HG03354 (cell line): Measurements from ENCODE around the gene CNNM1.

Experiments
- ATAC-seq: cut with Tn5 transposase; IDR thresholded peaks from one replicate; pipeline ENCODE4 v1.9.1; 2021; ENCODE audit warnings: mild to moderate bottlenecking; ENCODE audit not compliant: unreplicated experiment, poor library complexity, severe bottlenecking

The CNNM1 gene

DNA sequence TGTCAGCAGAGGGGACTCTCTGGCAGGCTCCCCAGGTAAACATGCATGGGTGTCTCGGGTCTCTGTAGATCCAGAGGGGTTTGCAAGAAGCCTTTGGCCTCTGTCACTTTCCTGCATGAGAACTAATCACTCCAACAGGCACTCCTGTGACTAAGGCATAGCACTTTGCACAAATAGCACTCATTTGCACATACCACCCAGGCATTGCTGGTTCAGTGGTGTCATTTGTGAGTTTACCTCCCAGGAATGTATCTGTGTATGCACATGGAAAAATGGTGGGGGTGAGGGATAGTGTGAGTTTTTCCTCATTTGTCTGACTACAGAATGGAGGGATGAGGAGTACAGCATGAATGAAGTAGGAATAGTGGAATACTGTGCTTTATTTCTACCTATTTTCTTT lies 39.5 kb downstream of the CNNM1 start:
- no peak for ATAC-seq

DNA sequence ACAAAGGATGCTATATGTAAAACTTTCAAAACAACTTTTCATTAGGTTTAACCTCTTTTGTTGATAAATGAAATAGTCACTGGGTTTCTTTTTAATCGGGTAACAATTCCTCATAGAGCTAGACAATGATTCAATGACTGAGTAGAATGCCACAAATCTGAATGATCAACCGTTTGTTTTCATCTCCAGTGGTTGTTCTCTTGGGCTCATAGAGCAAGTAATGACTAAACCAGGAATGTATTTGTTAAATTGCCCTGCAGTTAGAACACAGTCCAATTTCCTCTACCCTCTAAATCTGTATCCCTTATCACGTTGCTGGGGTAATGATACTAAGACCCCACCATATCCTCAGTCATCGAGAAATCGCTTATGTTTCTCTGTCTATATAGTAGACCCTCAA lies 40.0 kb downstream of the CNNM1 start:
- no peak for ATAC-seq

GRCh38 chr10:99369551-99369950 lies 40.4 kb downstream of the CNNM1 start:
- no peak for ATAC-seq

DNA sequence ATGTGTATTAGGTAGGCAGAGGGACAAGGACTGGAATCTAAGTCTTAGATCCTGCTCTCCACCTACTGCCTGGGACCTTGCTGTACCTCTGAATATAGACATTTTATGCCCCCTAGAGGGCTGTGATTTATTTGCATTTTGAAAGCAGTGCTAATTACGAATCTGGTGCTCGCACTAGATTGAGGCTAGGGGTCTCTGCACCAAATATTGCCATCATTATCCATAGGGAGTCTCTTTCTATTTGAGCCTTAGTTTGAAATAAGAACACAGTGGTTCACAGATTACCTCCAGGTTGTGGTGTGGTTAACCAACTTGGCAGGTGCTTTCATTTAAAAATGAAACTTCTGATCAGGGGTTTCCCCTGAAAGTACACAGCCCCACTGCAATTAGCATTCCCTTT lies 41.8 kb downstream of the CNNM1 start:
- ATAC-seq, result peak; percentile 89

DNA sequence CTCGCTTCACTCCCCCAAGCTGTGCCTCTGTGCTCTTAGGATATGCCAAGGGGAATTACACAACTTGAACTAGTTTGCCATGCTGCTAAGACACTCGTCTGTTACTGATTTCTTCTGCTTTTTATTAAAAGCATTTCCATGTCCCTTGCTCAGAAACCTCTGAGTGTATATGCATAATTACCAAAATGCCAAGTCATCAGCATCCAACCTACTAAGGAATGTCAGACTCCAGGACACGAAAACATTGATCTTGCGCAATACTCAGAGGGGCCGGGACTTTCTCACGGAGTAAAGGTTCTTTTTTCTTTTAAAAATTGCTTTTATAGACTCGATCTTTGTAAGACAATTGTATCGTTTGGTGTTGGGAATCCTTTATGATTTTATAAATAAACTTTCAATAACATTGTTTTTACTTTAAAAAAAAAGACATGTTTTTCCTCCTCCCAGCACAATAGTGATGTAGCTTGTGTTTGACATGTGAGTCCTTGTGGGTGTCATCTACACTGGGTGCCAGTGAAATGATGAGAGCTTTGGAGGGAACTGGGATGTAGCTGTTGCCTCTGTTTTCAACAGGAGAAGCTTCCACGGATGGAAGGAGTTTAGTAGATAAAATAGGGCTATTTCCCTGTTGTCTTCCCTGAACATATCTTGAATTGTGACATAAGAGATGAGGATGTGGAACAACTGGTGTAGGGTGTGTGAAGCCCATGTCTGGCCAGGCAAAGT lies 43.6 kb downstream of the CNNM1 start:
- no peak for ATAC-seq

DNA sequence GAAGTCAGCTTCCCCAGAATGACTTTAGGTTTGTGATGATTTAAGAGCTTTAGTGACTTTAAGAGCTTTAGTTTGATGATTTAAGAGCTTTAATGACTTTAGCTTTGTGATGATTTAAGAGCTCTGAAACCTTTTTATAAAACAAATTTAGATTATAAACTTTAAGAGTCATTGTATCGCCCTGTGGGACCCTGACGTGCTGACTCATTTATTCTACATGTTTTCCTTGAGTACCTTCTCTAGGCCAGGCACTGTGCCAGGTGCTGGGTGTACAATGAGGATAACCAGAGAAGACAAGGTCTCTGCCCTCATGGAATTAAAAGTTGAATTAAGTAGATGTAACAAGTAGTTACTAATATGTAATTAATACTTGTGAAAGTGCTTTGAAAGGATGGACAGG lies 45.4 kb downstream of the CNNM1 start:
- ATAC-seq, result no peak

- ATAC-seq, result no peak
These were observed 45.8 kb downstream of the CNNM1 start for GRCh38 chr10:99374972-99375371.

GRCh38 chr10:99375426-99375825 lies 46.3 kb downstream of the CNNM1 start:
- ATAC-seq, result no peak

- no peak for ATAC-seq
These were observed 53.0 kb downstream of the CNNM1 start for GRCh38 chr10:99382176-99382575.

GRCh38 chr10:99387071-99387470 lies 57.9 kb downstream of the CNNM1 start:
- ATAC-seq, result no peak

GRCh38 chr10:99387541-99387940 lies 58.4 kb downstream of the CNNM1 start:
- no peak for ATAC-seq

GRCh38 chr10:99389729-99390480 lies 60.7 kb downstream of the CNNM1 start:
- ATAC-seq, result no peak

- no peak for ATAC-seq
These were observed 62.2 kb downstream of the CNNM1 start for GRCh38 chr10:99391346-99391745.

DNA sequence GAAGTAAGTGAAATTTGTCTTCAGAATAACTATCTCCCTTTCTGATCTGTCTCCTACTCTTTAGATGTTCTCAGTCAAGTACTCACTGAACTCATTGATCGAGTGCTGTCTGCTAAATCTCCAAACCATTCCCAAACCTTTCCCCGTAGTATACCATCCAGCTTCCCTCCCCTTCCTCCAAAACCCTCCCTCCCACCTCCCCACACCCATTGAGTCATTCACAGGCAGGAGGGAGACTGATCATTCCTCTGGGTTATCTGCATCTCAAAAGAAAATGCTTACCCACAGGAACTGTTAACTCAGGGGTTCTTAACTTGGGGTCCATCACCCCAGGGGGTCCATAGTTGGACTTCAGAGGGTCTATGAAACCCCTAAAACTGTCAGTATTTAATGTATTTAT lies 63.9 kb downstream of the CNNM1 start:
- ATAC-seq, result no peak

DNA sequence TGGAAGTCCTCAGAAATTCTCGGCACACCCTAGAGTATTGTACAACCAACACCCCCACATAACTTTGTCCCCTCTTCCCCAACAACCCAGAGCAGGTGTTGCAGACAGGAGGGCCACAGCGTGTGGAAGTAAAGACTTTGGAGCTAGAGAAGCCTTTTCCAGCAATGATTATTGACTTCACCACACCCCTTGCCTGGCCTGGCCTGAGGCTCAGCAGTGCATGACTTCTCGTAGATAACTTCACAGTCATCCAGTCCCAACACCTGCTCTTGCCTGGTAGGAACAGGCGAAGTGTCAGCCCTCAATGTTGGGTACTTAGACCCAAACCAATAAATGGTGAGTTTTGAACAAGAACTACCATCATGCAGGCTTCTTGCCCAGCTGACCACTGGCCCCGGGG lies 64.5 kb downstream of the CNNM1 start:
- ATAC-seq, result no peak

DNA sequence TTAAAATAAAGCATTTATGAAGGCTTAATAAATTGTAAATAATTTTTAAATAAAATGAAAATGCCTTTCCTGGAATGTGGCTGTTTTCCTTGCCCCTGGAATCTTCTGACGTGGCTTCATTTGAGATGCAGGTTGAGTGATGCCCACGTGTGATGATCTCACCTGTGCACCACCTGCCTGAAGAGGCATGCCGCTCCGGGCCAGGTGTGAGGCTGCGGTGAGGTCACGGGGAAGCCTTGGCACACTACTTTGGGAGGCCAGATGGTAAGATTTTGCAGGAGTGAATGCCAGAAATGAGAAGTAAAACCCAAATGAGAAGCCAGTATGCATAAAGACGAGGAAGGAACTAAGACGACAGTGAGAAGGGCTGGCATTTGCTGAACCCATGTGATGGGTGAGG lies 65.1 kb downstream of the CNNM1 start:
- no peak for ATAC-seq

GRCh38 chr10:99394761-99395386 lies 65.7 kb downstream of the CNNM1 start:
- ATAC-seq, result no peak

DNA sequence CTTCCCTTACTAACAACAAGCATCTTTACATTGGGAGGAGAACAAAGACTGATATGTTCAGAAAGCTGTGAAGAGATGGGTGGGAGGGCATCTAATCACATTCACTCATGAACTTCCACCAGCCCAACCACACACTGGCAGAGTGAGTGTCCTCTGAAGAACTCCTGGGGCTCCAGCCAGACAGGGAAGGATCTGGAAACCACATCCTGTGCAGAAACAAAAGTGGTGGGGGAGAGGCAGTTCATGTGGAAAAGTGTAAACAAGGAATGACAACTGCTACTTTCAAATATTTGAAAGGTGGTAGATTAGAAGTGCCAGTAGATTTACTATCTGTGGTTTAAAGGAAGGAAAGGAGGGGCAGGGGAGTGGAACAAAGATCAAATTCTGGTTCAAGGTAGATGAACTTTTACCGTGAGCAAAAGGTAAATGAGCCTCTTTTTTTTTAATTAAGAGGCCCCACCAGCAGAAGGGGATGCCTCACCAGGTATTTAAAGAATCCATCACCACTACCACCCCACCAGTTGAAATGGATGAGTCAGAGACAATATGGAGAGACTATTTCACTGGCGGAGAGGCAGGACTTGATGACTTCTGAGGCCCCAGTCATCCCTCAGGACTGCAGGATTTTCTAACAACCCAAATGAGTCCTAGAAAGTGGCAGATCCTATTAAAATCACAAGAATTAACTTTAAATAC lies 66.7 kb downstream of the CNNM1 start:
- no peak for ATAC-seq

GRCh38 chr10:99396471-99396870 lies 67.3 kb downstream of the CNNM1 start:
- no peak for ATAC-seq

DNA sequence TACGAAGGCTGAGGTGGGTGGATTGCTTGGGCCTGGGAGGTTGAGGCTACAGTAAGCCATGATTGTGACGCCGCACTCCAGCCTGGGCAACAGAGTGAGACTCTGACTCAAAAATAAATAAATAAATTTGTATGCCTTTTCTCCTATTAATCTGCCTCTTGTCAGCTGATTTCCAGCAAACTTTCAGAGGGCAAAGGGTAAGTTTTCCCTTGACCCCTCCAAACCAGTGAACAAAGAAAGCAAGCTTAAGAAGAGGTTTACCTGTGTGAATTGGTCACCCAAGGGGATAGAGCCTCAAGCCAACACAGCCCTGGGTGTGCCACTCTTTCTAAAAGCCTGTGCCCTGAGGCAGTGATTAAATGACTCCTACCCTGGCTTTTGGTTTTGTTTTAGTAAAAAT lies 70.5 kb downstream of the CNNM1 start:
- ATAC-seq, result no peak
